PC-3 (cell line): ENCODE results near the gene LRRC7. TPM values are rescaled to one million over a fixed set of nuclear protein-coding genes. Genes with fewer than 3 reads are reported as not detected.

Experiments
- ATAC-seq: fragments of 200-7000 bp; cut with Tn5 transposase; 2 replicates; pipeline ENCODE4 v1.9.1; 2020; ENCODE audit warnings: mild to moderate bottlenecking, moderate library complexity
- BruUV-seq: library from RNA; stranded (reverse); fragments of 400-500 nt; replicated peaks from 2 replicates; lab custom pipeline; 2021; lab: Mats Ljungman, UMichigan
- CTCF ChIA-PET: fragments of 300-600 bp; sonication (Branson Sonifier 250); formaldehyde crosslinking; loops from one replicate; lab custom pipeline; 2022; ENCODE audit warnings: antibody characterized with exemption; lab: Charles Lee
- POLR2A ChIA-PET: fragments of 300-600 bp; sonication (Branson Sonifier 250); formaldehyde crosslinking; loops from one replicate; lab custom pipeline; 2022; ENCODE audit warnings: antibody characterized with exemption; ENCODE audit not compliant: unreplicated experiment; lab: Charles Lee
- DNase-seq: peaks from one replicate; pipeline ENCODE4 v3.0.0-alpha.2; 2015
- H2AFZ ChIP-seq: fragments of 300-600 bp; sonication (generic); 2 replicates; pipeline ENCODE4 v1.6.0; 2016; ENCODE audit warnings: antibody characterized with exemption, low read length
- H3F3A ChIP-seq: fragments of 300-600 bp; sonication (generic); one replicate; pipeline ENCODE4 v1.6.0; 2017; ENCODE audit warnings: antibody characterized with exemption, low read length, control low read depth, mild to moderate bottlenecking; ENCODE audit not compliant: unreplicated experiment
- H3K27ac ChIP-seq: fragments of 300-600 bp; sonication (generic); 2 replicates; pipeline ENCODE4 v1.5.1; 2016; ENCODE audit warnings: mild to moderate bottlenecking, low read length
- H3K27me3 ChIP-seq: fragments of 300-600 bp; sonication (generic); 2 replicates; pipeline ENCODE4 v1.6.1; 2016; ENCODE audit warnings: low read length, mixed read lengths
- H3K36me3 ChIP-seq: fragments of 300-600 bp; sonication (generic); 2 replicates; pipeline ENCODE4 v1.6.1; 2016; ENCODE audit warnings: low read depth, mixed run types, low read length, mixed read lengths
- H3K4me1 ChIP-seq: fragments of 300-600 bp; sonication (generic); 2 replicates; pipeline ENCODE4 v1.5.1; 2016; ENCODE audit warnings: low read length; ENCODE audit not compliant: insufficient read depth
- H3K4me2 ChIP-seq: fragments of 300-600 bp; sonication (generic); 2 replicates; pipeline ENCODE4 v1.6.0; 2016; ENCODE audit warnings: low read length
- H3K4me3 ChIP-seq: fragments of 300-600 bp; sonication (generic); 2 replicates; pipeline ENCODE4 v1.5.1; 2016; ENCODE audit warnings: mild to moderate bottlenecking, low read length, mixed read lengths
- H3K79me2 ChIP-seq: fragments of 300-600 bp; sonication (generic); 2 replicates; pipeline ENCODE4 v1.6.1; 2017; ENCODE audit warnings: low read length, mixed read lengths
- H3K9ac ChIP-seq: fragments of 300-600 bp; sonication (generic); 2 replicates; pipeline ENCODE4 v1.6.0; 2016; ENCODE audit warnings: mild to moderate bottlenecking, low read length
- H3K9me2 ChIP-seq: fragments of 300-600 bp; sonication (generic); replicated peaks from 2 replicates; pipeline ENCODE4 v1.6.1; 2016; ENCODE audit warnings: mixed run types, low read length, mixed read lengths
- H3K9me3 ChIP-seq: fragments of 300-600 bp; sonication (generic); 2 replicates; pipeline ENCODE4 v1.6.1; 2016; ENCODE audit warnings: low read length, mixed read lengths
- H4K20me1 ChIP-seq: fragments of 300-600 bp; sonication (generic); 2 replicates; pipeline ENCODE4 v1.6.1; 2016; ENCODE audit warnings: low read length, mixed read lengths
- CTCF ChIP-seq: fragments of 300-600 bp; sonication (generic); conservative IDR thresholded peaks from 2 replicates; pipeline ENCODE4 v1.5.1; 2017; ENCODE audit warnings: antibody characterized with exemption, low read depth, mild to moderate bottlenecking, low read length
- EZH2 ChIP-seq: fragments of 300-600 bp; sonication (generic); IDR thresholded peaks from one replicate; pipeline ENCODE4 v1.6.1; 2017; ENCODE audit warnings: antibody characterized with exemption, mild to moderate bottlenecking, low read length; ENCODE audit not compliant: unreplicated experiment
- EZH2phosphoT487 ChIP-seq: fragments of 300-600 bp; sonication (generic); IDR thresholded peaks from 2 replicates; pipeline ENCODE4 v1.6.1; 2018; ENCODE audit warnings: mild to moderate bottlenecking, antibody characterized with exemption, low read length, borderline replicate concordance
- intact Hi-C: fragments of 100-400 bp; cut with micrococcal nuclease; formaldehyde crosslinking; loops from 2 replicates; pipeline ENCODE4 v1.9.0; 2023
- total RNA-seq: library from RNA; depleted of rRNA; stranded (reverse); fragments of >200 nt; gene quantifications from 2 replicates; pipeline ENCODE4 v1.2.3, GENCODE V29; 2014

The LRRC7 gene
- total RNA-seq, 1 experiment from 2014 or later, result 0.04 TPM

- POLR2A ChIA-PET, result no interaction called here
- BruUV-seq, result no TSS peak
- no peak overlapping the region for H3K4me3 ChIP-seq
- intact Hi-C loops, result no loop called here
- no peaks in the 10 kb centered on the region for H3K27me3 ChIP-seq
- no peaks in the 10 kb centered on the region for H3K9me2 ChIP-seq
- no peaks in the 10 kb centered on the region for H3F3A ChIP-seq
- CTCF ChIA-PET, result no interaction called here
- no peak overlapping the region for H2AFZ ChIP-seq
- no peak overlapping the region for H3K4me2 ChIP-seq
- H3K4me1 ChIP-seq, result no peaks in the 10 kb centered on the region
- TF ChIP-seq EZH2 (no peak), EZH2phosphoT487 (no peak), CTCF (no peak)
- no peak overlapping the region for H3K27ac ChIP-seq
- no peak for DNase-seq
- H3K9me3 ChIP-seq, result no peaks in the 10 kb centered on the region
- H3K36me3 ChIP-seq, result no peaks in the 10 kb centered on the region
- H3K79me2 ChIP-seq, result no peaks in the 10 kb centered on the region
- no peaks in the 10 kb centered on the region for H4K20me1 ChIP-seq
- H3K9ac ChIP-seq, result no peak overlapping the region
- ATAC-seq, result no peak
These were observed 346.3 kb downstream of the LRRC7 start for GRCh38 chr1:69913977-69914376.

GRCh38 chr1:69914976-69915765, 347.4 kb downstream of the LRRC7 start:
- H3K27ac ChIP-seq, result no peak overlapping the region

More at GRCh38 chr1:69914976-69915765, 347.4 kb downstream of the LRRC7 start:
- BruUV-seq, result no TSS peak
- no peaks in the 10 kb centered on the region for H3K27me3 ChIP-seq
- H3K4me2 ChIP-seq, result no peak overlapping the region
- no peaks in the 10 kb centered on the region for H3K9me2 ChIP-seq
- POLR2A ChIA-PET, result no interaction called here
- H3K9ac ChIP-seq, result no peak overlapping the region
- no peaks in the 10 kb centered on the region for H3K36me3 ChIP-seq
- H2AFZ ChIP-seq, result no peak overlapping the region
- H3K4me3 ChIP-seq, result no peak overlapping the region
- no peaks in the 10 kb centered on the region for H3K79me2 ChIP-seq
- TF ChIP-seq EZH2phosphoT487 (no peak), CTCF (no peak), EZH2 (no peak)
- DNase-seq, result no peak
- intact Hi-C loops, result no loop called here
- no peaks in the 10 kb centered on the region for H3K4me1 ChIP-seq
- CTCF ChIA-PET, result no interaction called here
- no peaks in the 10 kb centered on the region for H4K20me1 ChIP-seq
- no peak for ATAC-seq
- H3F3A ChIP-seq, result no peaks in the 10 kb centered on the region
- H3K9me3 ChIP-seq, result no peaks in the 10 kb centered on the region
